HepG2 (cell line): ENCODE results near the gene GGA1. TPM values are rescaled to one million over a fixed set of nuclear protein-coding genes. Genes with fewer than 3 reads are reported as not detected.

Experiments
- ATAC-seq: fragments of 200-7000 bp; cut with Tn5 transposase; 3 replicates; pipeline ENCODE4 v1.9.1; 2020; ENCODE audit warnings: mild to moderate bottlenecking, moderate library complexity
- BruUV-seq: library from RNA; stranded (reverse); fragments of 400-500 nt; replicated peaks from 2 replicates; lab custom pipeline; 2021; lab: Mats Ljungman, UMichigan
- CTCF ChIA-PET: fragments of 300-600 bp; formaldehyde crosslinking; extraction: SDS; loops from one replicate; lab custom pipeline; 2021; ENCODE audit warnings: low total read pairs, inconsistent platforms, low intra/inter-chr PET ratio; lab: Yijun Ruan, JAX
- POLR2A ChIA-PET: fragments of 350-600 bp; sonication (Branson Sonifier 250); formaldehyde crosslinking; loops from one replicate; lab custom pipeline; 2020; ENCODE audit warnings: antibody characterized with exemption, inconsistent platforms; lab: Yijun Ruan, JAX
- DNase-seq: peaks from one replicate; pipeline ENCODE4 v3.0.0-alpha.2; 2015; ENCODE audit warnings: low spot score
- FAIRE-seq: peaks from 3 replicates; lab custom pipeline; 2011; peaks lifted over from hg19 to GRCh38; lab: Jason Lieb, UNC
- H2AFZ ChIP-seq: one replicate; pipeline ENCODE4 v1.6.1; 2011; ENCODE audit warnings: low read length, inconsistent platforms
- H3K27ac ChIP-seq: fragments of 300-600 bp; 3 replicates; pipeline ENCODE4 v1.8.0; 2011; ENCODE audit warnings: mixed run types, mild to moderate bottlenecking, mixed read lengths, low read length, inconsistent platforms; ENCODE audit not compliant: insufficient read depth; ENCODE audit errors: extremely low read length
- H3K27me3 ChIP-seq, 2 experiments: fragments of 200-600 bp in 1 of 2; 2 replicates in 1 of 2; 3 replicates in 1 of 2; pipeline versions ENCODE4 v1.6.0 to v1.8.0; 2011; ENCODE audit warnings: low read length in 2 of 2, mild to moderate bottlenecking in 2 of 2, moderate library complexity in 2 of 2, inconsistent platforms in 1 of 2; ENCODE audit not compliant: insufficient read depth in 2 of 2, control insufficient read depth in 1 of 2
- H3K36me3 ChIP-seq, 2 experiments: fragments of 200-600 bp in 1 of 2; replicated peaks in 1 of 2; 2 replicates in 1 of 2; 3 replicates in 1 of 2; pipeline versions ENCODE4 v1.5.1 to v1.8.0; 2011; ENCODE audit warnings: low read length in 2 of 2, inconsistent platforms in 1 of 2; ENCODE audit not compliant: insufficient read depth in 2 of 2, control insufficient read depth in 1 of 2
- H3K4me1 ChIP-seq: 2 replicates; pipeline ENCODE4 v1.5.1; 2012; ENCODE audit warnings: low read length, inconsistent platforms; ENCODE audit not compliant: insufficient read depth
- H3K4me2 ChIP-seq: 2 replicates; pipeline ENCODE4 v1.6.0; 2011; ENCODE audit warnings: low read depth, low read length, inconsistent platforms
- H3K4me3 ChIP-seq, 3 experiments: fragments of 200-600 bp in 1 of 3; sonication (generic), shearing (Covaris generic) in 1 of 3; replicated peaks in 1 of 3; 2 replicates each; pipeline ENCODE4 v1.5.1; 2011 to 2016; ENCODE audit warnings: low read length in 3 of 3, inconsistent platforms in 2 of 3, low read depth in 2 of 3, mild to moderate bottlenecking in 2 of 3, control low read depth in 1 of 3, mixed read lengths in 1 of 3; ENCODE audit not compliant: insufficient read depth in 1 of 3
- H3K79me2 ChIP-seq: one replicate; pipeline ENCODE4 v1.6.1; 2011; ENCODE audit warnings: low read length, inconsistent platforms; ENCODE audit not compliant: insufficient read depth
- H3K9ac ChIP-seq: 2 replicates; pipeline ENCODE4 v1.6.0; 2011; ENCODE audit warnings: mild to moderate bottlenecking, low read depth, low read length, inconsistent platforms; ENCODE audit not compliant: insufficient read depth
- H3K9me3 ChIP-seq: 2 replicates; pipeline ENCODE4 v1.5.1; 2012; ENCODE audit warnings: mild to moderate bottlenecking, low read length
- H4K20me1 ChIP-seq: 2 replicates; pipeline ENCODE4 v1.6.0; 2011; ENCODE audit warnings: inconsistent platforms, mild to moderate bottlenecking, low read length, moderate library complexity; ENCODE audit not compliant: insufficient read depth
- AGO2 ChIP-seq: fragments of 200-400 bp; formaldehyde crosslinking; optimal IDR thresholded peaks from 2 replicates; pipeline ENCODE3; 2017; ENCODE audit warnings: mild to moderate bottlenecking, low read depth, low read length, moderate library complexity
- AKAP8 ChIP-seq: sonication (generic); formaldehyde crosslinking; IDR thresholded peaks from 2 replicates; pipeline ENCODE4 v1.5.1; 2020; ENCODE audit warnings: mild to moderate bottlenecking, missing genetic modification reagents
- E2F1 ChIP-seq: sonication (generic); formaldehyde crosslinking; IDR thresholded peaks from 2 replicates; pipeline ENCODE4 v1.5.0; 2020; ENCODE audit warnings: missing genetic modification reagents
- FOXJ3 ChIP-seq: sonication (generic); formaldehyde crosslinking; IDR thresholded peaks from 2 replicates; pipeline ENCODE4 v1.4.0; 2020; ENCODE audit warnings: missing genetic modification reagents, mild to moderate bottlenecking, borderline replicate concordance
- GABPB1 ChIP-seq: IDR thresholded peaks from 2 replicates; pipeline ENCODE4 v1.6.1; 2016; ENCODE audit warnings: mild to moderate bottlenecking, missing genetic modification reagents, moderate library complexity, missing compliant biosample characterization
- GTF3A ChIP-seq: sonication (generic); formaldehyde crosslinking; conservative IDR thresholded peaks from 2 replicates; pipeline ENCODE4 v1.4.0; 2020; ENCODE audit warnings: mild to moderate bottlenecking, missing genetic modification reagents
- HNRNPL ChIP-seq: fragments of 200-400 bp; formaldehyde crosslinking; IDR thresholded peaks from 2 replicates; pipeline ENCODE4 v1.6.1; 2017; ENCODE audit warnings: mild to moderate bottlenecking, low read depth, low read length
- KLF9 ChIP-seq: IDR thresholded peaks from 2 replicates; pipeline ENCODE4 v1.6.1; 2016; ENCODE audit warnings: low read depth
- MED13 ChIP-seq: sonication (generic); formaldehyde crosslinking; IDR thresholded peaks from 2 replicates; pipeline ENCODE4 v1.5.0; 2020; ENCODE audit warnings: missing genetic modification reagents
- MIXL1 ChIP-seq: IDR thresholded peaks from 2 replicates; pipeline ENCODE4 v1.6.1; 2016
- NCOA2 ChIP-seq: sonication (generic); formaldehyde crosslinking; IDR thresholded peaks from 2 replicates; pipeline ENCODE4 v1.8.0; 2022; ENCODE audit warnings: inconsistent platforms
- PHF20 ChIP-seq: sonication (generic); formaldehyde crosslinking; IDR thresholded peaks from 2 replicates; pipeline ENCODE4 v1.5.0; 2020; ENCODE audit warnings: mild to moderate bottlenecking, missing genetic modification reagents
- POLR2A ChIP-seq, 2 experiments: IDR thresholded peaks; 2 replicates each; pipeline ENCODE4 v1.6.1; 2011; ENCODE audit warnings: low read depth in 2 of 2, low read length in 2 of 2, mild to moderate bottlenecking in 1 of 2, moderate library complexity in 1 of 2; ENCODE audit not compliant: insufficient read depth in 1 of 2
- RBFOX2 ChIP-seq: fragments of 200-400 bp; formaldehyde crosslinking; IDR thresholded peaks from 2 replicates; pipeline ENCODE4 v1.6.1; 2017; ENCODE audit warnings: low read depth, mild to moderate bottlenecking, low read length
- SNAPC2 ChIP-seq: sonication (generic); formaldehyde crosslinking; IDR thresholded peaks from 2 replicates; pipeline ENCODE4 v1.8.1; 2022; ENCODE audit warnings: mild to moderate bottlenecking, missing genetic modification reagents
- TCF7L2 ChIP-seq: IDR thresholded peaks from 2 replicates; pipeline ENCODE4 v1.6.1; 2011; ENCODE audit warnings: mild to moderate bottlenecking, low read depth, low read length, moderate library complexity
- TERF1 ChIP-seq: sonication (generic); formaldehyde crosslinking; IDR thresholded peaks from 2 replicates; pipeline ENCODE4 v1.8.0; 2022; ENCODE audit warnings: mild to moderate bottlenecking, missing genetic modification reagents, moderate library complexity
- TFAP4 ChIP-seq: sonication (generic); IDR thresholded peaks from 2 replicates; pipeline ENCODE4 v1.6.1; 2016; ENCODE audit warnings: low read depth, borderline replicate concordance
- ZFP36L2 ChIP-seq: sonication (generic); formaldehyde crosslinking; IDR thresholded peaks from 2 replicates; pipeline ENCODE4 v1.4.0; 2020; ENCODE audit warnings: missing genetic modification reagents
- ZNF468 ChIP-seq: sonication (generic); formaldehyde crosslinking; IDR thresholded peaks from 2 replicates; pipeline ENCODE4 v1.8.0; 2022; ENCODE audit warnings: mild to moderate bottlenecking, moderate library complexity, missing genetic modification reagents
- ZNF572 ChIP-seq: sonication (generic); formaldehyde crosslinking; IDR thresholded peaks from 2 replicates; pipeline ENCODE4 v1.5.1; 2020; ENCODE audit warnings: mild to moderate bottlenecking, missing genetic modification reagents
- ZNF709 ChIP-seq: sonication (generic); formaldehyde crosslinking; IDR thresholded peaks from 2 replicates; pipeline ENCODE4 v1.5.0; 2020; ENCODE audit warnings: mild to moderate bottlenecking, missing genetic modification reagents
- ZNF772 ChIP-seq: sonication (generic); formaldehyde crosslinking; IDR thresholded peaks from 2 replicates; pipeline ENCODE4 v1.5.0; 2020; ENCODE audit warnings: mild to moderate bottlenecking, missing genetic modification reagents
- WGBS: methylation state at CpG from one replicate; pipeline ENCODE4 v1.1.6; 2017; ENCODE audit warnings: low lambda C conversion rate; 5-methylcytosine and 5-hydroxymethylcytosine counted together
- in situ Hi-C: cut with HindIII; loops from 2 replicates; pipeline ENCODE4 v1.10.0; 2017; ENCODE audit warnings: low pct_unique_long_range_greater_than_20kb; ENCODE audit not compliant: extremely low pct_ligation_motif_present
- intact Hi-C: fragments of 100-400 bp; cut with micrococcal nuclease; formaldehyde crosslinking; loops from one replicate; pipeline ENCODE4 v1.10.0; 2022; ENCODE audit not compliant: unreplicated experiment
- polyA plus RNA-seq, 8 experiments: library from polyadenylated mRNA; depleted of rRNA in 3 of 8; stranded (reverse) in 7 of 8; unstranded in 1 of 8; fragments of >200 nt; fragmentation: Illumina TruSeq in 4 of 8; extraction: Trizol in 4 of 8; gene quantifications; 2 replicates each; pipeline versions ENCODE4 v1.2.1 to v1.2.3, GENCODE V29; 2011 to 2016; ENCODE audit warnings: low read depth in 4 of 8, missing spikeins in 1 of 8, mixed read lengths in 1 of 8; ENCODE audit not compliant: insufficient read depth in 1 of 8
- total RNA-seq, 5 experiments: library from RNA; depleted of rRNA; stranded (reverse); fragments of >200 nt; fragmentation: Illumina TruSeq; extraction: Trizol; gene quantifications; 2 replicates each; pipeline ENCODE4 v1.2.3, GENCODE V29; 2016; ENCODE audit warnings: low read depth in 1 of 5

GGA1 gene
- total and polyA plus RNA-seq, 2 of the 13 experiments (the other 11 are each of a cell fraction or from before 2014, with no cell fraction given): 29.1 to 87.2 TPM

DNA sequence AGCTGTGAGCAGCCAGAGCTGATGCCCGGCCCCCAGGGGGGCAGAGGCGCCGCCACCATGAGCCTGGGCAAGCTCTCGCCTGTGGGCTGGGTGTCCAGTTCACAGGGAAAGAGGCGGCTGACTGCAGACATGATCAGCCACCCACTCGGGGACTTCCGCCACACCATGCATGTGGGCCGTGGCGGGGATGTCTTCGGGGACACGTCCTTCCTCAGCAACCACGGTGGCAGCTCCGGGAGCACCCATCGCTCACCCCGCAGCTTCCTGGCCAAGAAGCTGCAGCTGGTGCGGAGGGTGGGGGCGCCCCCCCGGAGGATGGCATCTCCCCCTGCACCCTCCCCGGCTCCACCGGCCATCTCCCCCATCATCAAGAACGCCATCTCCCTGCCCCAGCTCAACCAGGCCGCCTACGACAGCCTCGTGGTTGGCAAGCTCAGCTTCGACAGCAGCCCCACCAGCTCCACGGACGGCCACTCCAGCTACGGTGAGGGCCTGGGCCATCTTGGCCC lies 42.3 kb upstream of the GGA1 start:
- Histone ChIP-seq H2AFZ (no peak overlapping the region), H3K9me3 (no peaks in the 10 kb centered on the region), H3K9ac (no peak overlapping the region), H3K79me2 (peaks cover 50% of the 10 kb centered on the region), H3K27me3 (no peaks in the 10 kb centered on the region; a peak in 1 of 5 replicates), H3K4me3 (no peak overlapping the region), H3K36me3 (peaks cover 12 to 34% of the 10 kb centered on the region in 2 experiments), H4K20me1 (peaks cover 42% of the 10 kb centered on the region), H3K4me2 (no peak overlapping the region), H3K4me1 (peaks cover 95% of the 10 kb centered on the region), H3K27ac (no peak overlapping the region)
- intact Hi-C loops: no loop called here
- DNase-seq (no peak), FAIRE-seq (no peak), ATAC-seq (no peak)
- ChIA-PET POLR2A (interaction anchor here (0.6 to 17.5 kb wide), 10 partner anchors 10 to 76 kb away, joined by 3 to 976 read pairs (median 4); partner anchors contain the start of gene GGA1), CTCF (interaction anchor here (1.3 to 5.4 kb wide), 4 partner anchors 21 to 94 kb away, joined by 3 to 66 read pairs (median 17); no protein-coding TSS in a partner anchor)
- no TSS peak for BruUV-seq
- TF ChIP-seq TERF1 (no peak), NCOA2 (CRISPR knock-in tag) (no peak), FOXJ3 (CRISPR knock-in tag) (no peak), AGO2 (peak; percentile 80), SNAPC2 (no peak), MIXL1 (CRISPR knock-in tag) (no peak), KLF9 (CRISPR knock-in tag) (no peak), POLR2A (IDR thresholded peaks at IDR 0.05; ENCODE audit: insufficient read depth in 1 of 2, low read depth in 2 of 2, low read length in 2 of 2) (0 out of 4 replicates have a peak, but pooled peaks of 1 of the 2 experiments have one; percentile 16), HNRNPL (peak; percentile 71), RBFOX2 (peak; percentile 77), GTF3A (CRISPR knock-in tag) (no peak), AKAP8 (CRISPR knock-in tag) (no peak), MED13 (CRISPR knock-in tag) (no peak), TFAP4 (no peak), E2F1 (CRISPR knock-in tag) (no peak), ZNF468 (CRISPR knock-in tag) (no peak), PHF20 (CRISPR knock-in tag) (no peak), ZNF772 (CRISPR knock-in tag) (no peak), GABPB1 (CRISPR knock-in tag) (no peak), TCF7L2 (no peak), ZNF572 (no peak), ZNF709 (no peak), ZFP36L2 (CRISPR knock-in tag) (no peak)
- in situ Hi-C loops: no loop called here
- 88% methylated on average over 9 of the region's 28 CpGs for WGBS
